GM23248 (cell line): ENCODE data around the gene NYAP1. TPM values are rescaled to one million over a fixed set of nuclear protein-coding genes. Genes with fewer than 3 reads are reported as not detected.
A peak's percentile ranks its signal among the peaks of the same experiment; 100 is the strongest.

Experiments used
- DNase-seq: peaks from one replicate; pipeline ENCODE4 v3.0.0-alpha.2; 2015
- H2AFZ ChIP-seq: fragments of 200-600 bp; sonication (generic); 2 replicates; pipeline ENCODE4 v1.6.1; 2016; ENCODE audit warnings: antibody characterized with exemption
- H3F3A ChIP-seq: fragments of 200-600 bp; sonication (generic); 2 replicates; pipeline ENCODE4 v1.6.1; 2016; ENCODE audit warnings: mild to moderate bottlenecking, antibody characterized with exemption, mixed run types; ENCODE audit not compliant: insufficient read depth
- H3K27ac ChIP-seq: fragments of 200-600 bp; sonication (generic); 2 replicates; pipeline ENCODE4 v1.5.1; 2016; ENCODE audit warnings: mild to moderate bottlenecking
- H3K27me3 ChIP-seq: fragments of 200-600 bp; sonication (generic); replicated peaks from 2 replicates; pipeline ENCODE4 v1.6.1; 2016; ENCODE audit warnings: mild to moderate bottlenecking; ENCODE audit not compliant: insufficient read depth
- H3K36me3 ChIP-seq: fragments of 200-600 bp; sonication (generic); 2 replicates; pipeline ENCODE4 v1.6.1; 2016; ENCODE audit warnings: low read depth, mild to moderate bottlenecking
- H3K4me1 ChIP-seq: fragments of 200-600 bp; sonication (generic); 2 replicates; pipeline ENCODE4 v1.6.1; 2016; ENCODE audit warnings: mild to moderate bottlenecking; ENCODE audit not compliant: insufficient read depth
- H3K4me2 ChIP-seq: fragments of 200-600 bp; sonication (generic); one replicate; pipeline ENCODE4 v1.6.1; 2016; ENCODE audit warnings: mild to moderate bottlenecking; ENCODE audit not compliant: unreplicated experiment
- H3K4me3 ChIP-seq: fragments of 200-600 bp; sonication (generic); 2 replicates; pipeline ENCODE4 v1.5.1; 2016; ENCODE audit warnings: mild to moderate bottlenecking
- H3K79me2 ChIP-seq: fragments of 200-600 bp; sonication (generic); 2 replicates; pipeline ENCODE4 v1.6.1; 2016; ENCODE audit warnings: mild to moderate bottlenecking; ENCODE audit not compliant: insufficient read depth
- H3K9ac ChIP-seq: fragments of 200-600 bp; sonication (generic); 2 replicates; pipeline ENCODE4 v1.6.1; 2016; ENCODE audit warnings: mild to moderate bottlenecking
- H3K9me2 ChIP-seq: fragments of 200-600 bp; sonication (generic); 2 replicates; pipeline ENCODE4 v1.6.1; 2016; ENCODE audit warnings: mixed run types, mild to moderate bottlenecking, moderate library complexity; ENCODE audit not compliant: insufficient read depth
- H3K9me3 ChIP-seq: fragments of 200-600 bp; sonication (generic); one replicate; pipeline ENCODE4 v1.6.1; 2017; ENCODE audit warnings: low read depth
- H4K20me1 ChIP-seq: fragments of 200-600 bp; sonication (generic); 2 replicates; pipeline ENCODE4 v1.6.0; 2016; ENCODE audit not compliant: insufficient read depth
- EZH2 ChIP-seq: fragments of 200-600 bp; sonication (generic); IDR thresholded peaks from 2 replicates; pipeline ENCODE4 v1.6.1; 2018; ENCODE audit warnings: antibody characterized with exemption, mild to moderate bottlenecking; ENCODE audit not compliant: insufficient read depth, poor library complexity, severe bottlenecking
- EZH2phosphoT487 ChIP-seq: fragments of 200-600 bp; sonication (generic); IDR thresholded peaks from 2 replicates; pipeline ENCODE4 v1.6.1; 2018; ENCODE audit warnings: antibody characterized with exemption, moderate library complexity, mild to moderate bottlenecking, low read depth; ENCODE audit not compliant: insufficient read depth
- WGBS, 2 experiments: methylation state at CpG; one replicate each; pipeline ENCODE4 v1.1.6; 2015 to 2017; ENCODE audit warnings: low lambda C conversion rate in 2 of 2, low coverage in 1 of 2; ENCODE audit errors: missing lambda C conversion rate in 2 of 2; 5-methylcytosine and 5-hydroxymethylcytosine counted together
- in situ Hi-C: fragments of 300-500 bp; cut with MboI; formaldehyde crosslinking; loops from 2 replicates; pipeline ENCODE4 v1.15.0; 2020
- polyA plus RNA-seq: library from polyadenylated mRNA; unstranded; fragments of >200 nt; fragmentation: Nextera tagmentation; extraction: Ambion mirVana; gene quantifications from 2 replicates; pipeline ENCODE4 v1.2.1, GENCODE V29; 2016
- total RNA-seq: library from RNA; depleted of rRNA; stranded (reverse); fragments of >200 nt; shearing (Covaris generic); gene quantifications from 2 replicates; pipeline ENCODE4 v1.2.3, GENCODE V29; 2014

NYAP1 gene
- total and polyA plus RNA-seq, 2 experiments from 2014 or later = not detected

DNA sequence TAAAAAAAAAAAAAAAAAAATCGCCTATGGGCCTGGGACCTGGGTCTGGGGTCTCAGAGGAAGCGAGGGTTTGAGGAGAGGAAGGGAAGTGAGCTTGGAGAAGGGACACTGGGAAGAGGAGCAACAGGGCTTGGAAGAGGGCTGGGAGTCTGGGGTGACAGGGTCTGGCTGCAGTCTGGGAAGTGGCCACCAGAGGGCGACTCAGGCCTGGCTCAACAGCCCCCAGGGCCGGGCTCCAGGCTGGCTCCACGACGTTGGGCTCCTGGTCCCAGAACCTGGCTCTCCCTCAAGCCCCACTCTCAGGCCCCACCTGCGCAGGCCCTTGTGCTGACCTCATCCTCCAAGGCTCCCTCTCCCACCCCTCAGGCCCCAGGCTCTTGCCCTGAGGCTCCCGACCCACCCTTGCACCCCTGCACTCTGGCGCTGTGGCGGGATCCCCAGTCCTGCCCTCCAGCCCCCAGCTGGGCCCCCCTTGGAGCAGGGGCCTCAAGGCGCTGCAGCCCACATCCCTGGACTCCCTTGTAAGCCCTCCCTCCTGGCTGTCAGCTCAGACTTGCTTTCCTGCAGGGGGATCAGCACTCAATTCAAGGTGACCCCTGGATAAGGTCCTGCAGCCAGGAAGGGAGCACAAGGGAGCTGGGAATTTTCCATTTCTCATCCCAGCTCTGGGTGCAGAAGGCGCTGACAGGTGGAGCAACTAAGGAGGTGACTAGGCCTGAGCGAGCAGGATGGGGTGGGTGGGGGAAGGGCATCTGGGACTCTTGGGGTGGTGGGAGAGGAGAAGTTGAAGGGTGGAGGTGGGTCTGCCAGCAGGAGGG lies 14.3 kb upstream of the NYAP1 start:
- no peak overlapping the region for H3K4me2 ChIP-seq
- no peak overlapping the region for H2AFZ ChIP-seq
- no peak overlapping the region for H3K9ac ChIP-seq
- no peaks in the 10 kb centered on the region for H4K20me1 ChIP-seq
- H3K9me3 ChIP-seq = no peaks in the 10 kb centered on the region
- DNase-seq = peak; percentile 79
- peaks cover 17% of the 10 kb centered on the region for H3F3A ChIP-seq
- no peaks in the 10 kb centered on the region for H3K9me2 ChIP-seq
- peaks cover 7% of the 10 kb centered on the region for H3K79me2 ChIP-seq
- H3K27me3 ChIP-seq = no peaks in the 10 kb centered on the region
- H3K4me3 ChIP-seq = no peak overlapping the region
- H3K36me3 ChIP-seq = no peaks in the 10 kb centered on the region; the same call in 1 of the 2 replicates
- in situ Hi-C loops = loop anchor here (10.0 to 25.0 kb wide), 2 partner anchors 225 to 393 kb away; partner anchors contain the start of genes GIGYF1, SLC12A9 and TRIP6
- no peak for TF ChIP-seq EZH2phosphoT487
- no peak for TF ChIP-seq EZH2
- H3K27ac ChIP-seq = no peak overlapping the region
- H3K4me1 ChIP-seq = peaks cover 15% of the 10 kb centered on the region
- 37 to 54% methylated on average over 11 to 13 of the region's 13 CpGs for WGBS, 2 experiments

GRCh38 chr7:100471021-100471420 lies 12.7 kb upstream of the NYAP1 start:
- in situ Hi-C loops = loop anchor here (10.0 to 25.0 kb wide), 2 partner anchors 224 to 391 kb away; partner anchors contain the start of genes GIGYF1, SLC12A9 and TRIP6
- TF ChIP-seq EZH2phosphoT487 (no peak), EZH2 (no peak)
- 56 to 63% methylated on average over 2 to 4 of the region's 4 CpGs for WGBS, 2 experiments

DNA sequence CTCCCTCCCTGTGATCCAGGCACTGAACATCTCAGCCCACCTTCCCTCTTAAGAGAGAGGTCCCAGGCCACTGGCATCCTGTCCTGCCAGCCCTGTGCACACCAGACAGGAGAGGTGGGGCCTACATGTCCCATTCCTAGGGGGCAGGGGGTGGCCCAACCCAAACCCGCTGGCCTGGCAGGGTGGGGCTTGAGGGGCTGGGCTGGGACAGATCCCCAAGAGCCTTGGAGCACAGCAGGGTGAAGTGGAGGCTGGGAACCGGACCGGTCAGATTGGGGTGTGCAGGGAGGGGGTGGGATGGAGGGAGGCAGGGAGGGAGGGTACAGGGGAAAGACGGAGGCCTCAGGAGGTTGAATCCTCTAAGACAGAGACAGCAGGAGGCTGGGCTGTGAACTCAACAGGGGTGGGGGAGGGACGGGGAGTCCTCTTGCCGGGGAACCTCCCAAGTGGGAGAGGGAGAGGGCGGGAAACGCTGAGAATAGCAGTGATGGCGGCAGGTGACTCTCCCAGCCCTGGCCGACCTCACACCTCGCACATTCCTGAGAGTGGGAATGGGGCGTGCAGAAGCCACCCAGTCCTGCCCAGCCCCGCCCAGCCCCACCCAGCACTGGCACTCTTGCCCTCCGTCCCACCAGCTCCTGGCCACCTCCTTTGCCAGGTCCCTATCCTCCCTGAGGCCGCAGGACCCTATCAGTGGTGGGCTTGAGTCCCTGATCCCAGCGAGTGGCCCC lies 11.4 kb upstream of the NYAP1 start:
- 89 to 94% methylated on average over 5 to 16 of the region's 16 CpGs for WGBS, 2 experiments
- in situ Hi-C loops = loop anchor here (10.0 to 25.0 kb wide), 2 partner anchors 223 to 390 kb away; partner anchors contain the start of genes GIGYF1, SLC12A9 and TRIP6
- no peak overlapping the region for H3K9ac ChIP-seq

More at GRCh38 chr7:100471021-100471420, 12.7 kb upstream of the NYAP1 start:
- no peak for DNase-seq
- H3K79me2 ChIP-seq = peaks cover 23% of the 10 kb centered on the region
- no peak overlapping the region for H3K4me2 ChIP-seq
- no peaks in the 10 kb centered on the region; the same call in 1 of the 2 replicates for H3K36me3 ChIP-seq
- H3K9me2 ChIP-seq = no peaks in the 10 kb centered on the region
- H3K9ac ChIP-seq = no peak overlapping the region
- H4K20me1 ChIP-seq = no peaks in the 10 kb centered on the region
- H3K9me3 ChIP-seq = no peaks in the 10 kb centered on the region
- no peak overlapping the region for H2AFZ ChIP-seq
- H3K4me3 ChIP-seq = no peak overlapping the region
- H3K4me1 ChIP-seq = peaks cover 5% of the 10 kb centered on the region; the same call in 1 of the 2 replicates
- H3K27ac ChIP-seq = no peak overlapping the region
- no peaks in the 10 kb centered on the region for H3K27me3 ChIP-seq
- H3F3A ChIP-seq = peaks cover 8% of the 10 kb centered on the region; the same call in 1 of the 2 replicates

More for the DNA sequence above, 11.4 kb upstream of the NYAP1 start:
- H3K4me1 ChIP-seq = peaks cover 7% of the 10 kb centered on the region; the same call in 1 of the 2 replicates
- no peak overlapping the region for H3K27ac ChIP-seq
- peaks cover 36% of the 10 kb centered on the region for H3K79me2 ChIP-seq
- no peak for DNase-seq
- peaks cover 8% of the 10 kb centered on the region; the same call in 1 of the 2 replicates for H3F3A ChIP-seq
- H3K9me2 ChIP-seq = no peaks in the 10 kb centered on the region
- no peaks in the 10 kb centered on the region for H3K27me3 ChIP-seq
- H4K20me1 ChIP-seq = no peaks in the 10 kb centered on the region
- H3K4me2 ChIP-seq = no peak overlapping the region
- TF ChIP-seq EZH2phosphoT487 = no peak
- TF ChIP-seq EZH2 = no peak
- H3K9me3 ChIP-seq = no peaks in the 10 kb centered on the region
- H3K36me3 ChIP-seq = no peaks in the 10 kb centered on the region; the same call in 1 of the 2 replicates
- H3K4me3 ChIP-seq = no peak overlapping the region
- no peak overlapping the region for H2AFZ ChIP-seq
